Choroid plexus epithelial cell (primary cell): Measurements from ENCODE around the gene MAP2K7.
A peak's percentile ranks its signal among the peaks of the same experiment; 100 is the strongest.
"Not testable (repeated sequence)": the region's sequence is repeated elsewhere in the genome, so short reads cannot be mapped to it uniquely, and the experiment has no call there.

ENCODE experiments used
- DNase-seq: peaks from one replicate; pipeline ENCODE4 v3.0.0-alpha.2; 2010; ENCODE audit warnings: low read depth
- H3K4me3 ChIP-seq: 2 replicates; pipeline ENCODE4 v1.5.1; 2011; ENCODE audit warnings: low read depth, mild to moderate bottlenecking, control low read depth, low read length, moderate library complexity
- CTCF ChIP-seq: conservative IDR thresholded peaks from 2 replicates; pipeline ENCODE4 v1.5.1; 2011; ENCODE audit warnings: low read depth, mild to moderate bottlenecking, control low read depth, inconsistent platforms, low read length, moderate library complexity

MAP2K7 gene

GRCh38 chr19:7888145-7888825, 15.4 kb upstream of the MAP2K7 start, which contains the start of gene LRRC8E:
LRRC8E (plus strand) TSS chr19:7888510; CDS start chr19:7895604, 7,094 bp downstream.
- peak within 1 kb of the TSS; percentile 66 for H3K4me3 ChIP-seq
- DNase-seq: peak; percentile 59
- no peak for TF ChIP-seq CTCF

GRCh38 chr19:7888826-7889217, 14.9 kb upstream of the MAP2K7 start:
- peak overlapping the region; percentile 66 for H3K4me3 ChIP-seq
- TF ChIP-seq CTCF: no peak
- DNase-seq: no peak

- not testable (repeated sequence) for H3K4me3 ChIP-seq
- peak; percentile 74 for DNase-seq
Observed at GRCh38 chr19:7893362-7894101, 10.1 kb upstream of the MAP2K7 start.

GRCh38 chr19:7894612-7895309, 8.9 kb upstream of the MAP2K7 start:
- TF ChIP-seq CTCF: no peak
- no peak for DNase-seq
- H3K4me3 ChIP-seq: no peak overlapping the region

GRCh38 chr19:7895565-7895964, 8.1 kb upstream of the MAP2K7 start:
- DNase-seq: no peak
- no peak for TF ChIP-seq CTCF
- H3K4me3 ChIP-seq: no peak overlapping the region

DNA sequence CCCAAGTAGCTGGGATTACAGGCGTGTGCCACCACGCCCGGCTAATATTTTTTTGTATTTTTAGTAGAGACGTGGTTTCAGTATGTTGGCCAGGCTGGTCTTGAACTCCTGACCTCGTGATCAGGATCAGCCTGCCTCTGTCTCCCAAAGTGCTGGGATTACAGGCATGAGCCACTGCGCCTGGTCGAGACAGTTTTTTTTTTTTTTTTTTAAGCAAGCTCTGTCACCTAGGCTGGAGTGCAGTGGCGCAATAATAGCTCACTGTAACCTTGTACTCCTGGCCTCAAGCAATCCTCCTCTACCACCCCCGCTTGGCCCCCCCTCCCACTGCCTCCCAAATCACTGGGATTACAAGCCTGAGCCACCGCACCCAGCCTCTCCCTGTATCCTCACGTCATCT, 6.4 kb upstream of the MAP2K7 start:
- no peak for DNase-seq
- TF ChIP-seq CTCF: no peak
- no peak overlapping the region for H3K4me3 ChIP-seq

- DNase-seq: no peak
- no peak overlapping the region for H3K4me3 ChIP-seq
- no peak for TF ChIP-seq CTCF
Observed at GRCh38 chr19:7898967-7899366, 4.7 kb upstream of the MAP2K7 start.
